ENCODE measurements around the gene SULF2.

SULF2 gene

GRCh38 chr20:47612670-47613069 lies 172.6 kb downstream of the SULF2 start:
- no peak overlapping the region for H3K4me3 ChIP-seq (replicated peaks; ENCODE audit: insufficient read depth, low read length)
- DNase-seq (ENCODE audit: low read depth in 1 of 2, low spot score in 1 of 2), result no peak
- H3K27ac ChIP-seq (replicated peaks), result no peak overlapping the region
- H3K27me3 ChIP-seq (ENCODE audit: insufficient read depth, poor library complexity, severe bottlenecking), result no peaks in the 10 kb centered on the region
- no peak for TF ChIP-seq SPI1 (IDR thresholded peaks at IDR 0.05; ENCODE audit: borderline replicate concordance, low read depth)
- TF ChIP-seq POLR2AphosphoS5 (IDR thresholded peaks at IDR 0.05; ENCODE audit: low read depth), result no peak
- TF ChIP-seq, protein P1, sequence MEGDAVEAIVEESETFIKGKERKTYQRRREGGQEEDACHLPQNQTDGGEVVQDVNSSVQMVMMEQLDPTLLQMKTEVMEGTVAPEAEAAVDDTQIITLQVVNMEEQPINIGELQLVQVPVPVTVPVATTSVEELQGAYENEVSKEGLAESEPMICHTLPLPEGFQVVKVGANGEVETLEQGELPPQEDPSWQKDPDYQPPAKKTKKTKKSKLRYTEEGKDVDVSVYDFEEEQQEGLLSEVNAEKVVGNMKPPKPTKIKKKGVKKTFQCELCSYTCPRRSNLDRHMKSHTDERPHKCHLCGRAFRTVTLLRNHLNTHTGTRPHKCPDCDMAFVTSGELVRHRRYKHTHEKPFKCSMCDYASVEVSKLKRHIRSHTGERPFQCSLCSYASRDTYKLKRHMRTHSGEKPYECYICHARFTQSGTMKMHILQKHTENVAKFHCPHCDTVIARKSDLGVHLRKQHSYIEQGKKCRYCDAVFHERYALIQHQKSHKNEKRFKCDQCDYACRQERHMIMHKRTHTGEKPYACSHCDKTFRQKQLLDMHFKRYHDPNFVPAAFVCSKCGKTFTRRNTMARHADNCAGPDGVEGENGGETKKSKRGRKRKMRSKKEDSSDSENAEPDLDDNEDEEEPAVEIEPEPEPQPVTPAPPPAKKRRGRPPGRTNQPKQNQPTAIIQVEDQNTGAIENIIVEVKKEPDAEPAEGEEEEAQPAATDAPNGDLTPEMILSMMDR (IDR thresholded peaks at IDR 0.05; ENCODE audit: insufficient read depth, low read length), result no peak
- TF ChIP-seq, protein P2, sequence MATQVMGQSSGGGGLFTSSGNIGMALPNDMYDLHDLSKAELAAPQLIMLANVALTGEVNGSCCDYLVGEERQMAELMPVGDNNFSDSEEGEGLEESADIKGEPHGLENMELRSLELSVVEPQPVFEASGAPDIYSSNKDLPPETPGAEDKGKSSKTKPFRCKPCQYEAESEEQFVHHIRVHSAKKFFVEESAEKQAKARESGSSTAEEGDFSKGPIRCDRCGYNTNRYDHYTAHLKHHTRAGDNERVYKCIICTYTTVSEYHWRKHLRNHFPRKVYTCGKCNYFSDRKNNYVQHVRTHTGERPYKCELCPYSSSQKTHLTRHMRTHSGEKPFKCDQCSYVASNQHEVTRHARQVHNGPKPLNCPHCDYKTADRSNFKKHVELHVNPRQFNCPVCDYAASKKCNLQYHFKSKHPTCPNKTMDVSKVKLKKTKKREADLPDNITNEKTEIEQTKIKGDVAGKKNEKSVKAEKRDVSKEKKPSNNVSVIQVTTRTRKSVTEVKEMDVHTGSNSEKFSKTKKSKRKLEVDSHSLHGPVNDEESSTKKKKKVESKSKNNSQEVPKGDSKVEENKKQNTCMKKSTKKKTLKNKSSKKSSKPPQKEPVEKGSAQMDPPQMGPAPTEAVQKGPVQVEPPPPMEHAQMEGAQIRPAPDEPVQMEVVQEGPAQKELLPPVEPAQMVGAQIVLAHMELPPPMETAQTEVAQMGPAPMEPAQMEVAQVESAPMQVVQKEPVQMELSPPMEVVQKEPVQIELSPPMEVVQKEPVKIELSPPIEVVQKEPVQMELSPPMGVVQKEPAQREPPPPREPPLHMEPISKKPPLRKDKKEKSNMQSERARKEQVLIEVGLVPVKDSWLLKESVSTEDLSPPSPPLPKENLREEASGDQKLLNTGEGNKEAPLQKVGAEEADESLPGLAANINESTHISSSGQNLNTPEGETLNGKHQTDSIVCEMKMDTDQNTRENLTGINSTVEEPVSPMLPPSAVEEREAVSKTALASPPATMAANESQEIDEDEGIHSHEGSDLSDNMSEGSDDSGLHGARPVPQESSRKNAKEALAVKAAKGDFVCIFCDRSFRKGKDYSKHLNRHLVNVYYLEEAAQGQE (IDR thresholded peaks at IDR 0.05; ENCODE audit: insufficient replicate concordance, low read depth), result no peak
- no peak for TF ChIP-seq GABPA (IDR thresholded peaks at IDR 0.05; ENCODE audit: low read depth)

DNA sequence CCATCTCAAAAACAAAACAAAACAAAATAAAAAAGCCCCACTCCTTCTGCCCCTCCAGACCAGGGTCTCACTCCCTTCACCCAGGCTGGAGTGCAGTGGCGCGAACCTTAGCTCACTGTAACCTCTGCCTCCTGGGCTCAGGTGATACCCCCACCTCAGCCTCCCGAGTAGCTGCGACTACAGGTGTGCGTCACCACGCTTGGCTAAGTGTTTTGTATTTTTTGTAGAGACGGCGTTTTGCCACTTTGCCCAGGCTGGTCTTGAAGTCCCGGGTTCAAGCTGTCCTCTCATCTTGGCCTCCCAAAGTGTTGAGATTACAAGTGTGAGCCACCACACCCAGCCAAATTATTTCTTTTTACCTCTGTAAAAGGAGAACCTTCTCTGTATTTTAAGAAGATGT lies 173.5 kb downstream of the SULF2 start:
- no peaks in the 10 kb centered on the region for H3K27me3 ChIP-seq (ENCODE audit: insufficient read depth, poor library complexity, severe bottlenecking)
- no peak overlapping the region for H3K27ac ChIP-seq (replicated peaks)
- no peak overlapping the region for H3K4me3 ChIP-seq (replicated peaks; ENCODE audit: insufficient read depth, low read length)
- no peak for DNase-seq (ENCODE audit: low read depth in 1 of 2, low spot score in 1 of 2)
- TF ChIP-seq, protein P2 (IDR thresholded peaks at IDR 0.05; ENCODE audit: insufficient replicate concordance, low read depth), result no peak
- no peak for TF ChIP-seq GABPA (IDR thresholded peaks at IDR 0.05; ENCODE audit: low read depth)
- no peak for TF ChIP-seq SPI1 (IDR thresholded peaks at IDR 0.05; ENCODE audit: borderline replicate concordance, low read depth)
- TF ChIP-seq, protein P1 (IDR thresholded peaks at IDR 0.05; ENCODE audit: insufficient read depth, low read length), result no peak
- no peak for TF ChIP-seq POLR2AphosphoS5 (IDR thresholded peaks at IDR 0.05; ENCODE audit: low read depth)

DNA sequence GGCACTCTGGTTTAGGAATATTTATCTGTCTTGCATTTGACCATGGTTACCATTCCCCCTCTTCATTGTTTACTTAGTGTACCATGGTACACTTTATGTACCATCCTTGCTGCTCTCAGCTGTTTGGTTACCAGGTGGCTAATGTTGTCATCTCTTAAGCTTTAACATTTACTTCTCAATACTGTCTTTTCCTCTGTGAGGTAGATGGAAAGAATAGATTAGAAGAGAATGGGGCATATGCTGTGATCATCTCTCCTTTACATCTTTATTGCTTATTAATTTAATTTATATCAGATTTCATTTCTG lies 174.4 kb downstream of the SULF2 start:
- no peak for DNase-seq (ENCODE audit: low read depth in 1 of 2, low spot score in 1 of 2)
- TF ChIP-seq GABPA (IDR thresholded peaks at IDR 0.05; ENCODE audit: low read depth), result no peak
- no peak overlapping the region for H3K4me3 ChIP-seq (replicated peaks; ENCODE audit: insufficient read depth, low read length)
- H3K27ac ChIP-seq (replicated peaks), result no peak overlapping the region
- H3K27me3 ChIP-seq (ENCODE audit: insufficient read depth, poor library complexity, severe bottlenecking), result no peaks in the 10 kb centered on the region

- no peaks in the 10 kb centered on the region for H3K27me3 ChIP-seq (ENCODE audit: insufficient read depth, poor library complexity, severe bottlenecking)
- H3K4me3 ChIP-seq (replicated peaks; ENCODE audit: insufficient read depth, low read length), result no peak overlapping the region
- TF ChIP-seq SPI1 (IDR thresholded peaks at IDR 0.05; ENCODE audit: borderline replicate concordance, low read depth), result no peak
- TF ChIP-seq, protein P2 (IDR thresholded peaks at IDR 0.05; ENCODE audit: insufficient replicate concordance, low read depth), result no peak
- TF ChIP-seq GABPA (IDR thresholded peaks at IDR 0.05; ENCODE audit: low read depth), result no peak
- TF ChIP-seq POLR2AphosphoS5 (IDR thresholded peaks at IDR 0.05; ENCODE audit: low read depth), result no peak
- TF ChIP-seq, protein P1 (IDR thresholded peaks at IDR 0.05; ENCODE audit: insufficient read depth, low read length), result no peak
- peak; percentile 13 to 24 for DNase-seq (ENCODE audit: low read depth in 1 of 2, low spot score in 1 of 2)
- no peak overlapping the region for H3K27ac ChIP-seq (replicated peaks)
These were observed 174.9 kb downstream of the SULF2 start for GRCh38 chr20:47610247-47610944.
